Mesenchymal stem cell (in vitro differentiated cells and primary cell): Measurements from ENCODE around the gene B3GNT9.

Experiments used
- DNase-seq: peaks from one replicate; pipeline ENCODE4 v3.0.0-alpha.2; 2013
- H2AFZ ChIP-seq: one replicate; pipeline ENCODE4 v1.6.1; 2013; ENCODE audit warnings: low read depth, mild to moderate bottlenecking, control low read depth, inconsistent platforms, low read length, moderate library complexity
- H2AK5ac ChIP-seq: 2 replicates; pipeline ENCODE4 v1.6.1; 2013; ENCODE audit warnings: low read length, moderate library complexity, mild to moderate bottlenecking, inconsistent platforms; ENCODE audit not compliant: severe bottlenecking
- H2BK120ac ChIP-seq: one replicate; pipeline ENCODE4 v1.6.1; 2013; ENCODE audit warnings: low read depth, mild to moderate bottlenecking, inconsistent platforms, low read length, moderate library complexity
- H2BK12ac ChIP-seq, 2 experiments: one replicate each; pipeline ENCODE4 v1.6.1; 2013; ENCODE audit warnings: inconsistent platforms in 2 of 2, low read length in 2 of 2, mild to moderate bottlenecking in 2 of 2, moderate library complexity in 2 of 2, control low read depth in 1 of 2
- H2BK15ac ChIP-seq: one replicate; pipeline ENCODE4 v1.6.1; 2013; ENCODE audit warnings: mild to moderate bottlenecking, low read depth, inconsistent platforms; ENCODE audit not compliant: poor library complexity, severe bottlenecking
- H2BK5ac ChIP-seq: 2 replicates; pipeline ENCODE4 v1.6.1; 2013; ENCODE audit warnings: low read depth, mild to moderate bottlenecking, low read length, control low read depth, inconsistent platforms; ENCODE audit not compliant: poor library complexity, severe bottlenecking
- H3K14ac ChIP-seq, 2 experiments: one replicate each; pipeline ENCODE4 v1.6.1; 2013; ENCODE audit warnings: inconsistent platforms in 2 of 2, low read length in 2 of 2, control low read depth in 1 of 2, mild to moderate bottlenecking in 1 of 2, moderate library complexity in 1 of 2
- H3K18ac ChIP-seq, 2 experiments: one replicate each; pipeline ENCODE4 v1.6.1; 2013; ENCODE audit warnings: inconsistent platforms in 2 of 2, low read length in 2 of 2, control low read depth in 1 of 2, low read depth in 1 of 2, mild to moderate bottlenecking in 1 of 2
- H3K23ac ChIP-seq, 2 experiments: one replicate each; pipeline ENCODE4 v1.6.1; 2013; ENCODE audit warnings: inconsistent platforms in 2 of 2, low read length in 2 of 2, mild to moderate bottlenecking in 2 of 2, moderate library complexity in 2 of 2, control low read depth in 1 of 2
- H3K27ac ChIP-seq: 2 replicates; pipeline ENCODE4 v1.5.1; 2013; ENCODE audit warnings: mild to moderate bottlenecking, moderate library complexity, low read length, control low read depth, inconsistent platforms; ENCODE audit not compliant: poor library complexity, severe bottlenecking
- H3K27me3 ChIP-seq, 2 experiments: 2 replicates each; pipeline versions ENCODE4 v1.6.1 to v1.7.0; 2013; ENCODE audit warnings: low read length in 2 of 2, mild to moderate bottlenecking in 2 of 2, moderate library complexity in 2 of 2, control low read depth in 1 of 2, inconsistent platforms in 1 of 2; ENCODE audit not compliant: control insufficient read depth in 1 of 2, insufficient read depth in 1 of 2
- H3K36me3 ChIP-seq, 2 experiments: 2 replicates each; pipeline versions ENCODE4 v1.6.1 to v1.7.0; 2013; ENCODE audit warnings: low read length in 2 of 2, control low read depth in 1 of 2, inconsistent platforms in 1 of 2, low read depth in 1 of 2, mild to moderate bottlenecking in 1 of 2; ENCODE audit not compliant: insufficient read depth in 2 of 2, control insufficient read depth in 1 of 2
- H3K4ac ChIP-seq, 2 experiments: one replicate each; pipeline ENCODE4 v1.6.1; 2013; ENCODE audit warnings: inconsistent platforms in 2 of 2, low read length in 2 of 2, mild to moderate bottlenecking in 2 of 2, moderate library complexity in 2 of 2, control low read depth in 1 of 2, low read depth in 1 of 2
- H3K4me1 ChIP-seq: 2 replicates; pipeline ENCODE4 v1.6.1; 2013; ENCODE audit warnings: low read depth, low read length, control low read depth; ENCODE audit not compliant: control insufficient read depth, insufficient read depth
- H3K4me2 ChIP-seq: 2 replicates; pipeline ENCODE4 v1.6.1; 2013; ENCODE audit warnings: low read length, mild to moderate bottlenecking, inconsistent platforms; ENCODE audit not compliant: poor library complexity, severe bottlenecking
- H3K4me3 ChIP-seq, 2 experiments: 2 replicates each; pipeline versions ENCODE4 v1.5.1 to v1.7.0; 2013; ENCODE audit warnings: low read length in 2 of 2, mild to moderate bottlenecking in 2 of 2, control low read depth in 1 of 2, low read depth in 1 of 2; ENCODE audit not compliant: insufficient read depth in 1 of 2
- H3K79me1 ChIP-seq: replicated peaks from 2 replicates; pipeline ENCODE4 v1.6.1; 2013; ENCODE audit warnings: mild to moderate bottlenecking, control low read depth, low read length, inconsistent platforms; ENCODE audit not compliant: poor library complexity, severe bottlenecking
- H3K9ac ChIP-seq: 2 replicates; pipeline ENCODE4 v1.7.0; 2013; ENCODE audit warnings: mild to moderate bottlenecking, low read length, moderate library complexity
- H3K9me3 ChIP-seq: 2 replicates; pipeline ENCODE4 v1.7.0; 2013; ENCODE audit warnings: mild to moderate bottlenecking, low read length; ENCODE audit not compliant: control insufficient read depth
- H4K8ac ChIP-seq: one replicate; pipeline ENCODE4 v1.6.1; 2013; ENCODE audit warnings: inconsistent platforms, mild to moderate bottlenecking, low read length, moderate library complexity
- H4K91ac ChIP-seq: one replicate; pipeline ENCODE4 v1.6.1; 2013; ENCODE audit warnings: mild to moderate bottlenecking, low read length, inconsistent platforms
- WGBS: methylation state at CpG from one replicate; pipeline ENCODE4 v1.1.7; 2013; ENCODE audit warnings: mixed read lengths; 5-methylcytosine and 5-hydroxymethylcytosine counted together

Gene B3GNT9

GRCh38 chr16:67182288-67182687 lies 31.5 kb upstream of the B3GNT9 start:
- no peaks in the 10 kb centered on the region for H3K27me3 ChIP-seq
- H2AK5ac ChIP-seq: no peak overlapping the region
- no peaks in the 10 kb centered on the region for H3K9me3 ChIP-seq
- whole genome bisulfite sequencing: 88% methylated on average over 2 of the region's 2 CpGs
- no peak overlapping the region for H3K4me2 ChIP-seq
- no peak overlapping the region for H4K8ac ChIP-seq
- no peak overlapping the region for H3K18ac ChIP-seq
- H2BK5ac ChIP-seq: no peak overlapping the region
- no peak overlapping the region for H2AFZ ChIP-seq
- peak overlapping the region; percentile 89 for H3K9ac ChIP-seq
- no peak overlapping the region for H3K14ac ChIP-seq
- H2BK15ac ChIP-seq: no peak overlapping the region
- H2BK12ac ChIP-seq: no peak overlapping the region
- H3K4ac ChIP-seq: no peak overlapping the region
- H2BK120ac ChIP-seq: no peak overlapping the region
- no peak overlapping the region for H3K23ac ChIP-seq
- H3K27ac ChIP-seq: no peak overlapping the region
- peak; percentile 44 for DNase-seq
- peaks cover 0 to 15% of the 10 kb centered on the region in 2 experiments for H3K36me3 ChIP-seq
- H3K4me1 ChIP-seq: peaks cover 41% of the 10 kb centered on the region
- no peak overlapping the region for H4K91ac ChIP-seq
- peak overlapping the region in 1 of 2 experiments; percentile 82 for H3K4me3 ChIP-seq
- H3K79me1 ChIP-seq: peaks cover 27% of the 10 kb centered on the region

DNA sequence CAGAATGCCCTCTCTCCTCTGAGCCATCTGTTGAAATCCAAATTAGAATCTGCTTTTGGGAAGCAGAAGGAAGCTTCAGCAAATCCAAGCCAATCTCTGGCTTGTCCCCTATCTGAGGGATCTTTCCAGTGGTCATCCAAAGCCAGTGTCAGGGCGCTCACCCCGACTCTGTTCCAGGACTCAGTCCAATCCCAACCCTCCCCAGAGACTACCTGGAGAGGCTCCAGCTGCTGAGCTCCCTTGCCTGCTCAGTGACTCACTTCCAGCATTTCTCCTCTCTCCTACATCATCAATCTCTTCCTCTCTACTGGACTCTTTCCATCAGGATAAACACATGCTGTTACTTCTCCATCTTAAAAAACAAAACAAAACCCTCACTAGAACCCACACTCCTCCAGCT lies 30.5 kb upstream of the B3GNT9 start:
- peak; percentile 85 for DNase-seq
- H2BK15ac ChIP-seq: no peak overlapping the region
- H3K9me3 ChIP-seq: no peaks in the 10 kb centered on the region
- no peak overlapping the region for H2BK120ac ChIP-seq
- peaks cover 32% of the 10 kb centered on the region for H3K4me1 ChIP-seq
- H3K27me3 ChIP-seq: no peaks in the 10 kb centered on the region
- 44% methylated on average over 2 of the region's 2 CpGs for WGBS
- peak overlapping the region; percentile 43 for H3K9ac ChIP-seq
- H4K91ac ChIP-seq: no peak overlapping the region
- H3K4me2 ChIP-seq: no peak overlapping the region
- no peak overlapping the region for H2AFZ ChIP-seq
- peaks cover 0 to 21% of the 10 kb centered on the region in 2 experiments for H3K36me3 ChIP-seq
- H4K8ac ChIP-seq: no peak overlapping the region
- H3K18ac ChIP-seq: peak overlapping the region in 1 of 2 experiments; percentile 74
- no peak overlapping the region for H2AK5ac ChIP-seq
- peaks cover 27% of the 10 kb centered on the region for H3K79me1 ChIP-seq
- H2BK12ac ChIP-seq: no peak overlapping the region
- H3K4ac ChIP-seq: no peak overlapping the region
- H3K27ac ChIP-seq: no peak overlapping the region
- H3K4me3 ChIP-seq: peak overlapping the region in 1 of 2 experiments; percentile 63
- no peak overlapping the region for H3K14ac ChIP-seq
- no peak overlapping the region for H2BK5ac ChIP-seq
- H3K23ac ChIP-seq: peak overlapping the region in 1 of 2 experiments; percentile 23

- Histone ChIP-seq H2BK15ac (no peak overlapping the region), H3K9ac (no peak overlapping the region), H2BK120ac (no peak overlapping the region), H3K9me3 (no peaks in the 10 kb centered on the region), H3K14ac (no peak overlapping the region), H2AK5ac (no peak overlapping the region), H3K18ac (no peak overlapping the region), H2BK5ac (no peak overlapping the region), H2AFZ (no peak overlapping the region), H3K23ac (no peak overlapping the region), H3K27me3 (no peaks in the 10 kb centered on the region), H3K79me1 (peaks cover 27% of the 10 kb centered on the region), H4K8ac (no peak overlapping the region), H4K91ac (no peak overlapping the region), H3K4me3 (no peak overlapping the region), H3K4me1 (peaks cover 27% of the 10 kb centered on the region), H3K4me2 (no peak overlapping the region), H2BK12ac (no peak overlapping the region), H3K27ac (no peak overlapping the region), H3K36me3 (peaks cover 0 to 28% of the 10 kb centered on the region in 2 experiments), H3K4ac (no peak overlapping the region)
- DNase-seq: no peak
- WGBS: 94% methylated on average over 16 of the region's 16 CpGs
Measured at GRCh38 chr16:67180166-67180565, 29.4 kb upstream of the B3GNT9 start.

DNA sequence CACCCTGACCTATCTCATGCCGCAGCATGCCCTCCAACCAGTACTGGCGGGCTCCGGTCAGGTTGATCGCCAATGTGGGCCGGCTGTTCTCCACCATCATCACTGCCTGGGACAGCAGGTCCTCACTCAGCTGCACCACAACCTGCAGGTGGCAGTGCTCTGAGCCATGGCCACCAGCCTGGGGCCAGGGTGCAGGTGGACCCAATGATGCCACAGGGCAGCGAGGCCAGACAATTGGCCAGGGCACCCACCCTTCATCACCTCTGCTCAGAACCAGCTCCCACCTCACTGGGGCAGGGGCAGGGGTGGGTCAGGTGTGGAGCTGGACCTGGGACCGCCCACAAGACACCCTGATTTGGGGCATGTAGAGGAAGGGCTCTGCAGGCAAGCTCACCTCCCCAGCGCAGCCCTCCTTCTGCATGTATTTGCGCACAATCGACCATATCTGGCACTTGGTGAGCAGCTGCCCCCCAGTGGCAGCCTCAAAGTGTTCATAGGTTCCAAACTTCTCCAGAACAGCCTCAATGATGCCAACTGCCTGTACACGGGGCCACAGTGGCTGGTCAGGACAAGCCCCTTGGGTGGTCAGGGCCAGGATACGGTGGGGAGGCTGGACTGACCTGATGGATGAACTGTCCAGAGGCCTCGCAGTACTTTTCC lies 28.8 kb upstream of the B3GNT9 start:
- Histone ChIP-seq H3K4ac (no peak overlapping the region), H3K9me3 (no peaks in the 10 kb centered on the region), H4K91ac (no peak overlapping the region), H3K36me3 (peaks cover 0 to 34% of the 10 kb centered on the region in 2 experiments), H3K4me1 (peaks cover 25% of the 10 kb centered on the region), H3K4me2 (no peak overlapping the region), H2BK12ac (peak overlapping the region in 1 of 2 experiments; percentile 33), H2AFZ (no peak overlapping the region), H2BK5ac (no peak overlapping the region), H3K9ac (no peak overlapping the region), H2BK15ac (no peak overlapping the region), H4K8ac (no peak overlapping the region), H3K23ac (no peak overlapping the region), H3K27ac (no peak overlapping the region), H2BK120ac (no peak overlapping the region), H3K79me1 (peaks cover 27% of the 10 kb centered on the region), H2AK5ac (no peak overlapping the region), H3K4me3 (no peak overlapping the region), H3K14ac (peak overlapping the region in 1 of 2 experiments; percentile 26), H3K27me3 (no peaks in the 10 kb centered on the region), H3K18ac (no peak overlapping the region)
- DNase-seq: no peak
- WGBS: 94% methylated on average over 12 of the region's 13 CpGs
